Measurements from ENCODE around the gene WNT8A. TPM values are rescaled to one million over a fixed set of nuclear protein-coding genes. Genes with fewer than 3 reads are reported as not detected.

The WNT8A gene
- total RNA-seq, 1 experiment from 2014 or later, result not detected

DNA sequence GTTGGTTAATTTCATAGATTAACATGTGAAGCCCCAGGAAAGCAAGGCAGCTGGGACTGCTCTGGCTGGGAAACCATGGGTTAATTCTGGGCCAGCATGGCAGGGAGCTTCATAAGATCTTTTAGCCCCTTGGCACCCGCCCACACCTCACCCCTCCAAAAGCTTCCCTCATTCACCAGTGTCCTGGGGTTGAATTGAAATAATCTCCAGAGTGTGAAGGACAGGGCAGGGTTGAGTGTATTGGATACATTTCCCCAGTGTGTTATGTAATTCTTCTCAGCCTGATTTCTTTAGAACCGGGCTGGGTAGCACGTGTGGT is 19.4 kb downstream of the WNT8A start:
- CTCF ChIA-PET, result no interaction called here
- H3K79me2 ChIP-seq (ENCODE audit: insufficient read depth, low read length), result no peaks in the 10 kb centered on the region
- no peak overlapping the region for H3K27ac ChIP-seq (ENCODE audit: low read depth, low read length)
- no peak for TF ChIP-seq POLR2AphosphoS5 (IDR thresholded peaks at IDR 0.05; ENCODE audit: low read depth, low read length)
- no peak for TF ChIP-seq SIN3A (IDR thresholded peaks at IDR 0.05; ENCODE audit: low read depth)
- TF ChIP-seq JUND (IDR thresholded peaks at IDR 0.05), result no peak
- TF ChIP-seq, protein P1, sequence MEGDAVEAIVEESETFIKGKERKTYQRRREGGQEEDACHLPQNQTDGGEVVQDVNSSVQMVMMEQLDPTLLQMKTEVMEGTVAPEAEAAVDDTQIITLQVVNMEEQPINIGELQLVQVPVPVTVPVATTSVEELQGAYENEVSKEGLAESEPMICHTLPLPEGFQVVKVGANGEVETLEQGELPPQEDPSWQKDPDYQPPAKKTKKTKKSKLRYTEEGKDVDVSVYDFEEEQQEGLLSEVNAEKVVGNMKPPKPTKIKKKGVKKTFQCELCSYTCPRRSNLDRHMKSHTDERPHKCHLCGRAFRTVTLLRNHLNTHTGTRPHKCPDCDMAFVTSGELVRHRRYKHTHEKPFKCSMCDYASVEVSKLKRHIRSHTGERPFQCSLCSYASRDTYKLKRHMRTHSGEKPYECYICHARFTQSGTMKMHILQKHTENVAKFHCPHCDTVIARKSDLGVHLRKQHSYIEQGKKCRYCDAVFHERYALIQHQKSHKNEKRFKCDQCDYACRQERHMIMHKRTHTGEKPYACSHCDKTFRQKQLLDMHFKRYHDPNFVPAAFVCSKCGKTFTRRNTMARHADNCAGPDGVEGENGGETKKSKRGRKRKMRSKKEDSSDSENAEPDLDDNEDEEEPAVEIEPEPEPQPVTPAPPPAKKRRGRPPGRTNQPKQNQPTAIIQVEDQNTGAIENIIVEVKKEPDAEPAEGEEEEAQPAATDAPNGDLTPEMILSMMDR (IDR thresholded peaks at IDR 0.05 in 2 of 3, conservative IDR thresholded peaks at IDR 0.05 in 1 of 3; ENCODE audit: borderline replicate concordance in 1 of 3, insufficient read depth in 1 of 3, low read depth in 2 of 3, low read length in 2 of 3), result no peak
- TF ChIP-seq, protein P2, sequence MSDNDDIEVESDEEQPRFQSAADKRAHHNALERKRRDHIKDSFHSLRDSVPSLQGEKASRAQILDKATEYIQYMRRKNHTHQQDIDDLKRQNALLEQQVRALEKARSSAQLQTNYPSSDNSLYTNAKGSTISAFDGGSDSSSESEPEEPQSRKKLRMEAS (IDR thresholded peaks at IDR 0.05), result no peak
- no peak for TF ChIP-seq TCF7L2 (IDR thresholded peaks at IDR 0.05; ENCODE audit: borderline replicate concordance, extremely low read depth, insufficient read depth, insufficient read length)
- no peak overlapping the region for H3K9ac ChIP-seq (ENCODE audit: low read length)
- H3K9me3 ChIP-seq (ENCODE audit: control insufficient read depth in 1 of 2, insufficient read depth in 1 of 2, low read depth in 1 of 2, low read length in 2 of 2), result no peaks in the 10 kb centered on the region
- ATAC-seq, result no peak
- BruUV-seq (replicated peaks), result no TSS peak
- intact Hi-C loops (cut with micrococcal nuclease), result no loop called here
- no peak overlapping the region for H3K4me2 ChIP-seq (ENCODE audit: low read length)
- no peak overlapping the region for H3K4me3 ChIP-seq (replicated peaks in 1 of 2; ENCODE audit: low read depth in 1 of 2, low read length in 2 of 2)
- no peaks in the 10 kb centered on the region for H3K9me2 ChIP-seq (ENCODE audit: insufficient read depth)
- RAD21 ChIA-PET (ENCODE audit: low non-redundant PET in 1 of 2, low total read pairs in 2 of 2, uncharacterized antibody in 2 of 2, unreplicated experiment in 2 of 2), result no interaction called here
- H3K36me3 ChIP-seq (ENCODE audit: control insufficient read depth in 1 of 2, insufficient read depth in 2 of 2, low read length in 2 of 2), result no peaks in the 10 kb centered on the region
- no peak for DNase-seq (ENCODE audit: low read depth, low spot score)
- H4K20me1 ChIP-seq (ENCODE audit: insufficient read depth), result no peaks in the 10 kb centered on the region
- no peak overlapping the region for H2AFZ ChIP-seq (ENCODE audit: low read depth, low read length, poor library complexity, severe bottlenecking)
- POLR2A ChIA-PET, result no interaction called here
- H3K27me3 ChIP-seq (ENCODE audit: insufficient read depth, low read length), result no peaks in the 10 kb centered on the region
- H3K4me1 ChIP-seq (ENCODE audit: control insufficient read depth in 1 of 2, insufficient read depth in 2 of 2, low read length in 2 of 2), result no peaks in the 10 kb centered on the region

DNA sequence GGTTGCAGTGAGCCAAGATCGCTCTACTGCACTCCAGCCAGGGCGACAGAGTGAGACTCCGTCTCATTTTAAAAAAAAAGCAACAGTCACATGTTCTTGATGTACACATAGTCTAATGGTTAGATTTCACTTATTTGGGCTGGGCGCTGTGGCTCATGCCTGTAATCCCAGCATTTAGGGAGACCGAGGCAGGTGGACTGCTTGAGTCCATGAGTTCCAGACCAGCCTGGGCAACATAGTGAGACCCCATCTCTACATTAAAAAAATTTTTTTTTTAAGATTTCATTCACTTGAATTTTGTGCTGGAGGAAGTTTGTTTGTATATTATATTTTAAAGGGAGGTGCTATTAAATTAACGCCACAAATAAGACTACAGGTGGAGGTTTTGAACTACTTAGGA is 21.9 kb downstream of the WNT8A start:
- ChIA-PET RAD21 (ENCODE audit: low non-redundant PET in 1 of 2, low total read pairs in 2 of 2, uncharacterized antibody in 2 of 2, unreplicated experiment in 2 of 2) (no interaction called here), CTCF (no interaction called here), POLR2A (no interaction called here)
- Histone ChIP-seq H2AFZ (ENCODE audit: low read depth, low read length, poor library complexity, severe bottlenecking) (no peak overlapping the region), H3K4me1 (ENCODE audit: control insufficient read depth in 1 of 2, insufficient read depth in 2 of 2, low read length in 2 of 2) (no peaks in the 10 kb centered on the region; a peak in 1 of 4 replicates), H3K79me2 (ENCODE audit: insufficient read depth, low read length) (no peaks in the 10 kb centered on the region), H3K27me3 (ENCODE audit: insufficient read depth, low read length) (no peaks in the 10 kb centered on the region), H3K9ac (ENCODE audit: low read length) (no peak overlapping the region), H3K9me3 (ENCODE audit: control insufficient read depth in 1 of 2, insufficient read depth in 1 of 2, low read depth in 1 of 2, low read length in 2 of 2) (no peaks in the 10 kb centered on the region), H3K4me3 (replicated peaks in 1 of 2; ENCODE audit: low read depth in 1 of 2, low read length in 2 of 2) (no peak overlapping the region), H3K27ac (ENCODE audit: low read depth, low read length) (no peak overlapping the region), H3K9me2 (ENCODE audit: insufficient read depth) (no peaks in the 10 kb centered on the region), H3K4me2 (ENCODE audit: low read length) (no peak overlapping the region), H3K36me3 (ENCODE audit: control insufficient read depth in 1 of 2, insufficient read depth in 2 of 2, low read length in 2 of 2) (no peaks in the 10 kb centered on the region), H4K20me1 (ENCODE audit: insufficient read depth) (no peaks in the 10 kb centered on the region)
- intact Hi-C loops (cut with micrococcal nuclease), result no loop called here
- no TSS peak for BruUV-seq (replicated peaks)
- TF ChIP-seq EGR1 (IDR thresholded peaks at IDR 0.05; ENCODE audit: low read depth), result no peak
- no peak for TF ChIP-seq SIN3A (IDR thresholded peaks at IDR 0.05; ENCODE audit: low read depth)
- no peak for TF ChIP-seq POLR2A (IDR thresholded peaks at IDR 0.05; ENCODE audit: borderline replicate concordance, extremely low read depth, insufficient read depth, insufficient read length)
- TF ChIP-seq, protein P3, sequence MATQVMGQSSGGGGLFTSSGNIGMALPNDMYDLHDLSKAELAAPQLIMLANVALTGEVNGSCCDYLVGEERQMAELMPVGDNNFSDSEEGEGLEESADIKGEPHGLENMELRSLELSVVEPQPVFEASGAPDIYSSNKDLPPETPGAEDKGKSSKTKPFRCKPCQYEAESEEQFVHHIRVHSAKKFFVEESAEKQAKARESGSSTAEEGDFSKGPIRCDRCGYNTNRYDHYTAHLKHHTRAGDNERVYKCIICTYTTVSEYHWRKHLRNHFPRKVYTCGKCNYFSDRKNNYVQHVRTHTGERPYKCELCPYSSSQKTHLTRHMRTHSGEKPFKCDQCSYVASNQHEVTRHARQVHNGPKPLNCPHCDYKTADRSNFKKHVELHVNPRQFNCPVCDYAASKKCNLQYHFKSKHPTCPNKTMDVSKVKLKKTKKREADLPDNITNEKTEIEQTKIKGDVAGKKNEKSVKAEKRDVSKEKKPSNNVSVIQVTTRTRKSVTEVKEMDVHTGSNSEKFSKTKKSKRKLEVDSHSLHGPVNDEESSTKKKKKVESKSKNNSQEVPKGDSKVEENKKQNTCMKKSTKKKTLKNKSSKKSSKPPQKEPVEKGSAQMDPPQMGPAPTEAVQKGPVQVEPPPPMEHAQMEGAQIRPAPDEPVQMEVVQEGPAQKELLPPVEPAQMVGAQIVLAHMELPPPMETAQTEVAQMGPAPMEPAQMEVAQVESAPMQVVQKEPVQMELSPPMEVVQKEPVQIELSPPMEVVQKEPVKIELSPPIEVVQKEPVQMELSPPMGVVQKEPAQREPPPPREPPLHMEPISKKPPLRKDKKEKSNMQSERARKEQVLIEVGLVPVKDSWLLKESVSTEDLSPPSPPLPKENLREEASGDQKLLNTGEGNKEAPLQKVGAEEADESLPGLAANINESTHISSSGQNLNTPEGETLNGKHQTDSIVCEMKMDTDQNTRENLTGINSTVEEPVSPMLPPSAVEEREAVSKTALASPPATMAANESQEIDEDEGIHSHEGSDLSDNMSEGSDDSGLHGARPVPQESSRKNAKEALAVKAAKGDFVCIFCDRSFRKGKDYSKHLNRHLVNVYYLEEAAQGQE (IDR thresholded peaks at IDR 0.05; ENCODE audit: low read depth), result no peak
- TF ChIP-seq JUND (IDR thresholded peaks at IDR 0.05), result no peak
- TF ChIP-seq EZH2 (IDR thresholded peaks at IDR 0.05), result no peak
- TF ChIP-seq CBX3 (IDR thresholded peaks at IDR 0.05; ENCODE audit: low read depth), result no peak
- TF ChIP-seq SP1 (IDR thresholded peaks at IDR 0.05; ENCODE audit: low read depth), result no peak
- ATAC-seq, result no peak
- no peak for DNase-seq (ENCODE audit: low read depth, low spot score)
